ENCODE data around the gene TRAPPC5.

GRCh38 chr19:7731218-7731595 is 50.6 kb downstream of the TRAPPC5 start:
- TF ChIP-seq POLR2A (IDR thresholded peaks at IDR 0.05) (no peak), CTCF (IDR thresholded peaks at IDR 0.05) (no peak)

Measured in thyroid gland (tissue), 4 donors.